ENCODE data around the gene RREB1.

DNA sequence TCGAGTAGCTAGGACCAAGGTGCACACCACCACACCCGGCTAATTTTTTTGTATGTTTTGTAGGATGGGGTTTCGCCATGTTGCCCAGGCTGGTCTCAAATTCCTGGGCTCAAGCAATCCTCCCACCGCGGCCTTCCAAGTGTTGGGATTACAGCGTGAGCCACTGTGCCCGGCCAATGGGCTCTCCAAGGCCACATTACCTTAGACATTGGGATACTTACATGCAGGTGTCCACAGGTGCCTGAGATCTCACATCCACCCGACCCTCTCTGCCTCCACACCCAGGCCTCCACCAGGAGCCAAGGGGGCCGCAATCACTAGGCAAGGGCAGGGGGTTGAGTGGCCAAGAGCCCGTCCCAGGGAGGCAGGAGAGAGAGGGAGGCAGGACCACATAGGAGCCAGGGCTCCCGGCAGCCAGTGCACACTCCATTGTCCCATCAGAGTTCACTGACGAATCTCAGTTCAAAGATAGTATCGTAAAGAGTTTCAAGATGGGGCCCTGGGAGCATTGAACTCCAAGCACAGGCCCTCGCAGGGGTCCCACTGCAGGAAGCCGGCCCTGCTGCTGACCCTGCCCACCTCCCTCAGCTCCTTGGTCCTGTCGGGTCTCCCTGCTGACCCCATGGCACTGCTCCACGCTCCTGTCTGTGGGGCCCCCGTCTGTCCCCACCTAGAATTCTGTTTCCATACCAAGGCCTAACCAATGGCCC lies 149.9 kb downstream of the RREB1 start:
- no peak for TF ChIP-seq CTCF (IDR thresholded peaks at IDR 0.05; ENCODE audit: insufficient read depth, low read depth, low read length)
- TF ChIP-seq EZH2 (IDR thresholded peaks at IDR 0.05; ENCODE audit: insufficient read depth, low read length) = no peak
